ENCODE measurements around the gene CYB5B.

Gene CYB5B, protein sequence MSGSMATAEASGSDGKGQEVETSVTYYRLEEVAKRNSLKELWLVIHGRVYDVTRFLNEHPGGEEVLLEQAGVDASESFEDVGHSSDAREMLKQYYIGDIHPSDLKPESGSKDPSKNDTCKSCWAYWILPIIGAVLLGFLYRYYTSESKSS

DNA sequence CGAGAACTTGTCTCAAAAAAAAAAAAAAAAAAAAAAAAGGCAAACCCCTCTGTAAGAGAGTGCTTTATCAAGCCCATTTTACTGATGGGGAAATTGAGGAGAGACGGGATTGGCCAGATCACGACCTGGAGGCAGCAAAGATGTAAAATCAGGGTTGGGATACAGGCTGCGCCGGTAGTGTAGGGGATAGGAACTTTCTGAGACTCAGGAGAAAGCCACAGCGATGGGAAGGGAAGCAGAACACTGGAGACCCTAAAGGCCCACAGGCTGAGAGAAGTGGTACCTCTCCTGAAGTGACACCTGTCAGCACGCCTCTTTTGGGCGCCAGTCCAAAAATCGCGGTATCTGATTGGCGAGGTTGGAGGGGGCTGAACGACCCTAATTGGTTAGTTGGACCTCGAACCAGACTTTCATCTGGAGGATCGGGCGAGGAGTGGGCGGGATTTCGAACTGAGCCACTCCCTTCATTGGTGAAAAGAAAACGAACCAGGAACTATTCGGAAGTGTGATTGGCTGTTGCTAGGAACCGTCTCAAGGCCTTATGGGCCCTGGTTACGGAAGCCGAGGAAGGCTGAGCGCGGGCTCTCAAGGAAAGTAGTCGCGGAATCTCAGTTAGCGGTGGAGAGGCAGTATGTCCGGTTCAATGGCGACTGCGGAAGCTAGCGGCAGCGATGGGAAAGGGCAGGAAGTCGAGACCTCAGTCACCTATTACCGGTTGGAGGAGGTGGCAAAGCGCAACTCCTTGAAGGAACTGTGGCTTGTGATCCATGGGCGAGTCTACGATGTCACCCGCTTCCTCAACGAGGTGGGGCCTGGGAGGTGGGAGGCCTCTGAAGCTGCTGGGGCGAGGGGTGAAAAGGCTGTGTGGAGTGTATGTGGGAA, at the start of gene CYB5B:
TSS of gene CYB5B (plus strand) at position 567 of the 882 bp plus-strand sequence. CDS start at position 632, 65 bp downstream.
- DNase-seq = peak; percentile 94

GRCh38 chr16:69376393-69377059, 47.9 kb upstream of the CYB5B start:
- DNase-seq = no peak

DNA sequence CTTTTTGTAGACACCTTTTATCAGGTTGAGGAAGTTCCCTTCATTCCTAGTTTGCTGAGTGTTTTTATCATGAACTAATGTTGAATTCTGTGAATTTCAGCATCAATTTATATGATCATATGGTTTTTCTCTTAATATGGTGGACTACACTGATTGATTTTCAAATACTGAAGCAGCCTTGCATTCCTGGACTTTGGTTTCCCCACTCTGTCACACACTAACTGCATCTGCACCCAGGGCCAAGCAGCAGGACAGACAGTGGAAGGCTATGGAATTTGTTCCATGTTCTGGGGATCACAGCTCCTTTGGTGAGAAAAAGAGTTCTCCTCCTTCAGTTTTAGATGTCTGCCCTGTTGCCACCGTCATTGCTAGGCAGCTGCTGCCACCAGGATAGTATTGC, 46.4 kb upstream of the CYB5B start:
- DNase-seq = no peak

DNA sequence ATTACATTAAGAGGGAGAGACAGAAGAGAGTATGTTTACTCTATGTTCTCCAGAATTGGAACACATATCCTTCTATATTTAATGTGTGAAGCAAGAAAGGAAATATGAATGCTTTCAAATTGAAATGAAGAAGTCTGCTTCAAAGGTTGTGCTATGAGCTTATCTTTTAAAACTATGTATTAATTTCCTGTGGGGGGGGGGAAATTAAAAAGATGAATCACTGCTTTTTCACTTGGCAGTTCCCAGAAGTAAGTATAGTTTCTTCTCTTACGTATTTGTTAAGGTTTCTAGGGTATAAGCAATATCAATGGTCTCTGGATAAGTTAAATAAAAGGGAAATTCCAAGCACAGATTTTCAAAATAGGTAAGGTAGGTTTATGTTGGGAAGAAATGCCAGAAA, 45.7 kb upstream of the CYB5B start:
- no peak for DNase-seq

GRCh38 chr16:69381231-69381630, 43.2 kb upstream of the CYB5B start:
- DNase-seq = no peak

- no peak for DNase-seq
Measured at GRCh38 chr16:69382421-69382820, 42.0 kb upstream of the CYB5B start.

DNA sequence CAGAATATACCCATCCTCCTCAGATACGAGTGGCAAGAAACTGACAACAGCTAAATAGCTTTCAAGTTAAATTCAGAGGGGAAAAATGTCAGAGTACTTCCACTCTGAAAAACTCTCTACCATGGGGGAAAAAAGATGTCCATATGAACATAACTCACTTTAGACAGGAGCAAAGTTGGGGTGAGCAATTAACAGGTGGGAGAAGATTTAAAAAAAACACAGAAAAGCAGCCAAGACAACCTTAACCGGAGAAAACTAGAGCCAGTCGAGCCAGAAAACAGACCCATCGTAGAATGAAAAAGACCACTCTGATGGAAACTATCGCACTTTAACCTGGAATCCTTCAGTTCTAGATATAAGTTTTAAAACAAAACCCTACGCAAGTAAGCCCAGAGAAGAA, 39.4 kb upstream of the CYB5B start:
- no peak for DNase-seq

GRCh38 chr16:69386596-69386995, 37.8 kb upstream of the CYB5B start:
- DNase-seq = no peak

GRCh38 chr16:69393898-69394849, 30.2 kb upstream of the CYB5B start:
- DNase-seq = no peak

DNA sequence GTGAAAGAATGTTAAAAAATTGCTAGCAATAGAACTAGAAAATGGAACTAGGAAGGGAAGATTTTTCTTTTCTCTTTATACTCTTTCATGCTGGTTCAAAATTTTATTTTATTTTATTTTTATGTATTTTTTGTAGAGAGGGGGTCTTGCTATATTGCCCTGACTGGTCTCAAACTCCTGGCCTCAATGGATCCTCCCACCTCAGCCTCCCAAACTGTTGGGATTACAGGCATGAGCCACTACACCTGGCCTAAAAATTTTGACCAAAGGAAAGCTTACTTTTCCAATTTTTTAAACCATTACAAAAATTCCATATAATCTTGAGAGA, 28.6 kb upstream of the CYB5B start:
- DNase-seq = no peak

GRCh38 chr16:69396187-69397061, 28.0 kb upstream of the CYB5B start:
- peak; percentile 84 for DNase-seq

DNA sequence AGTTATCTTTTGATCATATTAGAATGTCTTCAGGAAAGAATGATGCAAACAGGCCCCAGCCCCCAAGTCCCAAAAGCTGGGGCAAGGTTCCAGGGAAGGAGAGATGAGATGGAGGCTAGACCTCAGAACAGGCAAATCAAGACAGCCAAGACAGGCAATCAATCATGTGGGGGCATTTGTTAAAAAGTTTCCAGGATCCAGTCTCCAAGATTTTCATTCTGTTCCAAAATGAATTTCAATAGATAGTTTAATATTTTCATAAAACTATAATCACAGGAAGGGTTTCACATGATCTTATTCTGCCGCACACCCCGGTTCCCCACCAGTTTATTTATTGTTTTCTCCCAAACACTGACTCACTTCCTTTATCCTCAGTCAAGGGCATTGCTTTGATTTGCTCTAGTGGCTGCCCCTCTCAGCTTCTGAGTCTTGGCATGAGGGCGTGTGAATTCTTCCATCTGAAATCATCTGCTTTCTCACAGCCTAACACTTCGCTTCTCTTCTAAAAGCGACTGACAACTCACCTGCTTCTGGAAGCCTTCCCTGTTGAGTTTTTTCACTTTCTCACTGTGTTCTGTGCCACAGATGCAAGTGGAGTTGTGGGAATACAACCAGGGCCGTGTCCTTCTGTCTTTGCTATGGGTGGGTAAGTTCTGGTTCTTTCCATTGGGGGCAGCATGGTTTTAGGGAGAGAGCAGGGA, 26.4 kb upstream of the CYB5B start:
- DNase-seq = peak; percentile 67

GRCh38 chr16:69399361-69399760, 25.1 kb upstream of the CYB5B start:
- no peak for DNase-seq

DNA sequence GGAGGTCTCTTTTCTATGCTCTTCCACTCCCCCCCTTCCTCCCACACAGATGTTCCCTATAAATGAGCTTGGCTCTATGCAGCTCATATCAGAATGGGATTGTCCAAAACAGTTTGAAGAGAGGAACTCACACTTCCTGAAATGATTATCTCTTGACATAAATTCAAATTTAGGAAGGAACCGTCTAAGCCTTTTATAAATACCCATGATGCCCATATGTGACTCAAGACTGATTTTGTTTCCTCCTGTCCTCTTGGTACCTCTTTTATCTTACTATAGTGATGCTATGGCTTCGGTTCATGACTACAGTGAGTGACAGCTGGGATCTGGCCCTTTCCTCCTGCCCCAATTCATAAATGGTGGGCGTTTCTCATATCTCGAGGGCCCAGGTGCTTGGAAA, 22.0 kb upstream of the CYB5B start:
- no peak for DNase-seq

- DNase-seq = no peak
Measured at GRCh38 chr16:69404275-69404805, 20.1 kb upstream of the CYB5B start.

DNA sequence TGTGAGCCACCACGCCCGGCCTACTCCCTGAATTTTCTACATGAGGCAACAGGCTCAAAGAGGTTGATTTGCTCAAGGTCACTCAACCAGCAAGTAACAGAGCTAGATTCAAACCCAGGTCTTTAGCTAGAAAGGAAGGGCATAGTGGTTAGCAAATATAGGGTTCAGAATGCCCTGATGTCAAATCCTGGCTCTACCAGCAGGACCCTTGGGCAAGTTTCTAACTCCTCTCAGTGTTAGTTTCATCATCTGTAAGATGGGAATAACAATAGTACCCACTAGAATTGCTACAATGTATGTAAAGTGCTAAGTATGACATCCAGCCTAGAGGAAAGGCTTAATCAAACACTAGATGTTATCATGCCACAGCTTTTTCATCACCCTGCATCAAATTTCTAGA, 19.1 kb upstream of the CYB5B start:
- no peak for DNase-seq

DNA sequence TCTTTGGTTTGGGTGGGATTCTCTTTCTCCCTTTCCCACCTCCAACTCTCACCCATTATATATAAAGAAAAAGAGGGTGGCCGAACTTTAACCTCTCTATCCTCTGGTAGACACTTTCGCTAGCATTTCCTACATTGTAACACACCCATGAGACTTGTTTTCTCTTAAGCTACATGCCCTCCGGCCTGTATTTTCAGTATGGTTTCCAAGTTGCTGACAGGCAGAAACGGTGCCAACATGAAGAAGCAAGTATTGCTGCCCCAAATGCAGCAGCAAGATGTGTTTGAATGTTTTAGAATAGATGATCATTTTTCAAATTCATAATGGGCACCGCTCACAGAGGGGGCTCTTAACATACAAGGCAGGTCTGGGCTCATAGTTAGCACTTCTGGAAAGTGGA, 18.7 kb upstream of the CYB5B start:
- no peak for DNase-seq

GRCh38 chr16:69406780-69407331, 17.6 kb upstream of the CYB5B start:
- no peak for DNase-seq

DNA sequence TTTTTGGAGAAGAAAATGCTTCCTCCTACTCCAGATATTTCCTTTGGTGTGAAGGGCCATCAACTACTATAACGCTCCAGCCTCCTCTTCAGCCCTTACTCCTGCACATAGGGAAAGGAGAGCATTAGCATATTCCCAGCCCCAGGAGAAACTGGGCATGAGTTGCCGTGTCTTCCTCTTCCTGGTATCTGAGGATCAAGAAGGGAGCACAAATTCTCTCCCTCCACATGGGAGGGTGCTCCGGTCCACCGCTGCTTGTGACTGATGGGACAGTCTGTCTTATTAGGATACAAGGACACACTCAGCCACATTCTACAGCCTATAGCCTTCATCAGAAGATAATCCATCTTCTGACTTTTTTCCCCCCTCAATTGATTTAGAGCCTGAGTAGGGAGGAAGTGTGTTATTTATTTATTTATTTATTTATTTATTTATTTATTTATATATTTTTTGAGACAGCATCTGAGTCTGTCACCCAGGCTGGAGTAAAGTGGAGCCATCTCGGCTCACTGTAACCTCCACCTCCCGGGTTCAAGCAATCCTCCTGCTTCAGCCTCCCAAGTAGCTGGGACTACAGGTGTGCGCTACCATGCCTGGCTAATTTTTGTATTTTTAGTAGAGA, 16.6 kb upstream of the CYB5B start:
- no peak for DNase-seq

DNA sequence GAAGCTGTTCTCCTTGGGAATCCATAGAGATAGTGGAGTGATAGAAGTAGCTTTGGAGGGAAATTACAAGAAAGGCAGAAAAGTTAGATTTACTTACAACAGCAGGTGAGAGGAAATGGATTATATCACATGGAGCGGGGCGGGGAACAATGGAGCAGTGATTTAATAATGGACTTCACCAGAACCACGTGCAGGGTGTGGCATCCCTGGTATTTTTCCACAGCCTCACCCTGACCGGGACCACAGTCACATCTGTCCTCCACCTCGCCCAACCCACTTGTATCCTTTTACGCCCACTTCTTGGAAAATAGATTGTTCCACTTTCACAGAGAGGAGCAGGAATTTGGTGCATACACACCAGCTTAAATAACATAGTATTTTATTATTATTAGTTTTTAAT, 15.9 kb upstream of the CYB5B start:
- DNase-seq = no peak

Data from midbrain (tissue), 1 donor.